ENCODE data around the gene XAF1. TPM values are rescaled to one million over a fixed set of nuclear protein-coding genes. Genes with fewer than 3 reads are reported as not detected.

Gene XAF1
- total RNA-seq, 1 experiment from 2014 or later, result 0.20 TPM

GRCh38 chr17:6713130-6713917 is 42.5 kb upstream of the XAF1 start, which contains the start of gene SLC13A5 (continued):
- TF ChIP-seq ERG (CRISPR knock-in tag; IDR thresholded peaks at IDR 0.05), result no peak
- no peak for TF ChIP-seq CDX4 (CRISPR knock-in tag; IDR thresholded peaks at IDR 0.05; ENCODE audit: borderline replicate concordance)
- TF ChIP-seq CTCF (IDR thresholded peaks at IDR 0.05), result peak; percentile 29; the same call in 1 of the 2 replicates
- no peak for TF ChIP-seq ZNF281 (CRISPR knock-in tag; IDR thresholded peaks at IDR 0.05)
- peak; percentile 12; the same call in 1 of the 2 replicates for TF ChIP-seq FOXK1 (CRISPR knock-in tag; IDR thresholded peaks at IDR 0.05)
- no peak for TF ChIP-seq SMAD3 (CRISPR knock-in tag; IDR thresholded peaks at IDR 0.05; ENCODE audit: borderline replicate concordance)
- TF ChIP-seq NFATC4 (CRISPR knock-in tag; IDR thresholded peaks at IDR 0.05), result no peak
- no peak for TF ChIP-seq GABPB1 (CRISPR knock-in tag; IDR thresholded peaks at IDR 0.05)
- TF ChIP-seq, protein P1, sequence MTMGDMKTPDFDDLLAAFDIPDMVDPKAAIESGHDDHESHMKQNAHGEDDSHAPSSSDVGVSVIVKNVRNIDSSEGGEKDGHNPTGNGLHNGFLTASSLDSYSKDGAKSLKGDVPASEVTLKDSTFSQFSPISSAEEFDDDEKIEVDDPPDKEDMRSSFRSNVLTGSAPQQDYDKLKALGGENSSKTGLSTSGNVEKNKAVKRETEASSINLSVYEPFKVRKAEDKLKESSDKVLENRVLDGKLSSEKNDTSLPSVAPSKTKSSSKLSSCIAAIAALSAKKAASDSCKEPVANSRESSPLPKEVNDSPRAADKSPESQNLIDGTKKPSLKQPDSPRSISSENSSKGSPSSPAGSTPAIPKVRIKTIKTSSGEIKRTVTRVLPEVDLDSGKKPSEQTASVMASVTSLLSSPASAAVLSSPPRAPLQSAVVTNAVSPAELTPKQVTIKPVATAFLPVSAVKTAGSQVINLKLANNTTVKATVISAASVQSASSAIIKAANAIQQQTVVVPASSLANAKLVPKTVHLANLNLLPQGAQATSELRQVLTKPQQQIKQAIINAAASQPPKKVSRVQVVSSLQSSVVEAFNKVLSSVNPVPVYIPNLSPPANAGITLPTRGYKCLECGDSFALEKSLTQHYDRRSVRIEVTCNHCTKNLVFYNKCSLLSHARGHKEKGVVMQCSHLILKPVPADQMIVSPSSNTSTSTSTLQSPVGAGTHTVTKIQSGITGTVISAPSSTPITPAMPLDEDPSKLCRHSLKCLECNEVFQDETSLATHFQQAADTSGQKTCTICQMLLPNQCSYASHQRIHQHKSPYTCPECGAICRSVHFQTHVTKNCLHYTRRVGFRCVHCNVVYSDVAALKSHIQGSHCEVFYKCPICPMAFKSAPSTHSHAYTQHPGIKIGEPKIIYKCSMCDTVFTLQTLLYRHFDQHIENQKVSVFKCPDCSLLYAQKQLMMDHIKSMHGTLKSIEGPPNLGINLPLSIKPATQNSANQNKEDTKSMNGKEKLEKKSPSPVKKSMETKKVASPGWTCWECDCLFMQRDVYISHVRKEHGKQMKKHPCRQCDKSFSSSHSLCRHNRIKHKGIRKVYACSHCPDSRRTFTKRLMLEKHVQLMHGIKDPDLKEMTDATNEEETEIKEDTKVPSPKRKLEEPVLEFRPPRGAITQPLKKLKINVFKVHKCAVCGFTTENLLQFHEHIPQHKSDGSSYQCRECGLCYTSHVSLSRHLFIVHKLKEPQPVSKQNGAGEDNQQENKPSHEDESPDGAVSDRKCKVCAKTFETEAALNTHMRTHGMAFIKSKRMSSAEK (CRISPR knock-in tag; IDR thresholded peaks at IDR 0.05; ENCODE audit: borderline replicate concordance), result no peak

GRCh38 chr17:6713918-6714271 is 42.0 kb upstream of the XAF1 start:
- Mint-ChIP-seq H3K9me3 (peaks cover 30% of the 10 kb centered on the region), H3K4me3 (peak overlapping the region; percentile 92), H3K36me3 (peaks cover 12% of the 10 kb centered on the region), H3K4me1 (peaks cover 21% of the 10 kb centered on the region), H3K27ac (no peak overlapping the region), H3K27me3 (ENCODE audit: low read depth) (peaks cover 63% of the 10 kb centered on the region)
- peak; percentile 35 for DNase-seq (ENCODE audit: low spot score)
- peak; percentile 12 for ATAC-seq
- POLR2A ChIA-PET, result interaction anchor here (1.0 kb wide), 1 partner anchor 37 kb away, joined by 3 read pairs; no protein-coding TSS in a partner anchor
- CTCF ChIA-PET, result interaction anchor here (0.5 to 4.9 kb wide), 12 partner anchors 13 to 291 kb away, joined by 3 to 104 read pairs (median 12); no protein-coding TSS in a partner anchor
- TF ChIP-seq ZNF121 (CRISPR knock-in tag; IDR thresholded peaks at IDR 0.05) (0 out of 2 replicates have a peak, but pooled peaks have one; percentile 43), FOXP1 (CRISPR knock-in tag; IDR thresholded peaks at IDR 0.05; ENCODE audit: borderline replicate concordance) (peak; percentile 71), TEAD4 (CRISPR knock-in tag; IDR thresholded peaks at IDR 0.05) (0 out of 2 replicates have a peak, but pooled peaks have one; percentile 43), ZNF317 (CRISPR knock-in tag; IDR thresholded peaks at IDR 0.05; ENCODE audit: borderline replicate concordance, low read depth) (no peak), ZNF219 (CRISPR knock-in tag; IDR thresholded peaks at IDR 0.05; ENCODE audit: borderline replicate concordance) (no peak), IRF1 (CRISPR knock-in tag; IDR thresholded peaks at IDR 0.05) (no peak)
- TF ChIP-seq, protein P2, sequence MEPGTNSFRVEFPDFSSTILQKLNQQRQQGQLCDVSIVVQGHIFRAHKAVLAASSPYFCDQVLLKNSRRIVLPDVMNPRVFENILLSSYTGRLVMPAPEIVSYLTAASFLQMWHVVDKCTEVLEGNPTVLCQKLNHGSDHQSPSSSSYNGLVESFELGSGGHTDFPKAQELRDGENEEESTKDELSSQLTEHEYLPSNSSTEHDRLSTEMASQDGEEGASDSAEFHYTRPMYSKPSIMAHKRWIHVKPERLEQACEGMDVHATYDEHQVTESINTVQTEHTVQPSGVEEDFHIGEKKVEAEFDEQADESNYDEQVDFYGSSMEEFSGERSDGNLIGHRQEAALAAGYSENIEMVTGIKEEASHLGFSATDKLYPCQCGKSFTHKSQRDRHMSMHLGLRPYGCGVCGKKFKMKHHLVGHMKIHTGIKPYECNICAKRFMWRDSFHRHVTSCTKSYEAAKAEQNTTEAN (CRISPR knock-in tag; IDR thresholded peaks at IDR 0.05), result 0 out of 2 replicates have a peak, but pooled peaks have one; percentile 24
- TF ChIP-seq, protein P1 (CRISPR knock-in tag; IDR thresholded peaks at IDR 0.05; ENCODE audit: borderline replicate concordance), result no peak
